HepG2 (cell line): Measurements from ENCODE around the gene CD320. TPM values are rescaled to one million over a fixed set of nuclear protein-coding genes. Genes with fewer than 3 reads are reported as not detected.

Experiments used
- CBX1 ChIP-seq: IDR thresholded peaks from one replicate; pipeline ENCODE4 v1.6.1; 2016; ENCODE audit warnings: antibody characterized with exemption, low read depth
- GFI1 ChIP-seq: sonication (generic); formaldehyde crosslinking; IDR thresholded peaks from 2 replicates; pipeline ENCODE4 v1.5.0; 2020; ENCODE audit warnings: missing genetic modification reagents, mild to moderate bottlenecking, borderline replicate concordance
- KLF6 ChIP-seq: IDR thresholded peaks from 2 replicates; pipeline ENCODE4 v1.8.0; 2016; ENCODE audit warnings: missing biosample characterization, missing genetic modification reagents
- MEIS2 ChIP-seq: sonication (generic); formaldehyde crosslinking; IDR thresholded peaks from 2 replicates; pipeline ENCODE4 v1.9.0; 2021; ENCODE audit warnings: mild to moderate bottlenecking, missing genetic modification reagents
- NR1H2 ChIP-seq: sonication (generic); formaldehyde crosslinking; IDR thresholded peaks from 2 replicates; pipeline ENCODE4 v1.8.1; 2022; ENCODE audit warnings: low read depth, missing genetic modification reagents, borderline replicate concordance
- REL ChIP-seq: sonication (generic); formaldehyde crosslinking; conservative IDR thresholded peaks from 2 replicates; pipeline ENCODE4 v1.8.0; 2022; ENCODE audit warnings: mild to moderate bottlenecking, missing genetic modification reagents, moderate library complexity
- ZNF224 ChIP-seq: sonication (generic); formaldehyde crosslinking; IDR thresholded peaks from 2 replicates; pipeline ENCODE4 v1.5.0; 2020; ENCODE audit warnings: mild to moderate bottlenecking, missing genetic modification reagents
- ZNF333 ChIP-seq: sonication (generic); formaldehyde crosslinking; IDR thresholded peaks from 2 replicates; pipeline ENCODE4 v1.4.0; 2020; ENCODE audit warnings: mild to moderate bottlenecking, missing genetic modification reagents, borderline replicate concordance
- ZNF350 ChIP-seq: sonication (generic); formaldehyde crosslinking; IDR thresholded peaks from 2 replicates; pipeline ENCODE4 v1.4.0; 2020; ENCODE audit warnings: mild to moderate bottlenecking, low read depth, missing genetic modification reagents, borderline replicate concordance
- ZNF672 ChIP-seq: sonication (generic); formaldehyde crosslinking; IDR thresholded peaks from 2 replicates; pipeline ENCODE4 v1.8.1; 2022; ENCODE audit warnings: missing genetic modification reagents
- ZNF788 ChIP-seq: sonication (generic); formaldehyde crosslinking; IDR thresholded peaks from 2 replicates; pipeline ENCODE4 v1.5.0; 2020; ENCODE audit warnings: mild to moderate bottlenecking, missing genetic modification reagents, borderline replicate concordance
- ZSCAN12 ChIP-seq: sonication (generic); formaldehyde crosslinking; IDR thresholded peaks from 2 replicates; pipeline ENCODE4 v1.9.0; 2021; ENCODE audit warnings: mild to moderate bottlenecking, missing genetic modification reagents
- polyA plus RNA-seq, 8 experiments: library from polyadenylated mRNA; depleted of rRNA in 3 of 8; stranded (reverse) in 7 of 8; unstranded in 1 of 8; fragments of >200 nt; fragmentation: Illumina TruSeq in 4 of 8; extraction: Trizol in 4 of 8; gene quantifications; 2 replicates each; pipeline versions ENCODE4 v1.2.1 to v1.2.3, GENCODE V29; 2011 to 2016; ENCODE audit warnings: low read depth in 4 of 8, missing spikeins in 1 of 8, mixed read lengths in 1 of 8; ENCODE audit not compliant: insufficient read depth in 1 of 8
- total RNA-seq, 5 experiments: library from RNA; depleted of rRNA; stranded (reverse); fragments of >200 nt; fragmentation: Illumina TruSeq; extraction: Trizol; gene quantifications; 2 replicates each; pipeline ENCODE4 v1.2.3, GENCODE V29; 2016; ENCODE audit warnings: low read depth in 1 of 5
- TF ChIP-seq, protein P1 (sequence below): sonication (generic); formaldehyde crosslinking; IDR thresholded peaks from 2 replicates; pipeline ENCODE4 v1.4.0; 2020; ENCODE audit warnings: missing genetic modification reagents
- TF ChIP-seq, protein P2 (sequence below): sonication (generic); formaldehyde crosslinking; IDR thresholded peaks from 2 replicates; pipeline ENCODE4 v1.4.0; 2020; ENCODE audit warnings: missing genetic modification reagents, borderline replicate concordance
- TF ChIP-seq, protein P3 (sequence below): sonication (generic); formaldehyde crosslinking; conservative IDR thresholded peaks from 2 replicates; pipeline ENCODE4 v1.4.0; 2020; ENCODE audit warnings: missing genetic modification reagents
- TF ChIP-seq, protein P4 (sequence below): fragments of 450-650 bp; IDR thresholded peaks from 2 replicates; pipeline ENCODE4 v1.6.1; 2017; ENCODE audit warnings: mild to moderate bottlenecking

CD320 gene
- total and polyA plus RNA-seq, 2 of the 13 experiments (the other 11 are each of a cell fraction or from before 2014, with no cell fraction given), result 83.1 to 99.9 TPM

DNA sequence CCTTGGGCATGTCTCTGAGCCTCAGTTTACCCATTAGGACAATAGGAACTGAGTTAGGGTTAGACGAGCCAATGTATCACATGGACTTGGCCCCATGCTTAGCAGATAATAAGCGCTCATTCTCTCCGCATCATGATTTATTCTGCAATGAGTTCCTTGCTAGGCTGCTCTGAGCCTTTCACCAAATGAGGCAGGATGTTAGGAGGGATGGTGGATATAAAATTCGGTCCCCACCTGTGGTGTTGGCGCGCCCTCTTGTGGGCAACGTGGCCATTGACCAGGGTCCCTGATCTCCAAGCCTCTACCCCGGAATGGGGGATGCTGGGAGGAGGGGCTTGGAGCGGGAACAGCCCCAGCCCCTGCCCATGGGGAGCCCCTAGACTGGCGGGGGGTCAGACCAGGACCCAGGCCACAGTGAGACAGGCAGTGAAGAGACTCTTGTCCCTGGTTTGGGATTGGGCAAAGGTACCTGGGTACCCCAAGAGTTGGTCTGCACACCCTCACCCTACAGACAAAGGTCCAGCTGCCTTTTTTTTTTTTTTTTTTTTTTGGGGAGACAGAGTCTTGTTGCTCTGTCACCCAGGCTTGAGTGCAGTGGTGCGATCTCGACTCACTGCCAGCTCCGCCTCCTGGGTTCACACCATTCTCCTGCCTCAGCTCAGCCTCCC is 55.1 kb downstream of the CD320 start (continued):
- TF ChIP-seq, protein P1, sequence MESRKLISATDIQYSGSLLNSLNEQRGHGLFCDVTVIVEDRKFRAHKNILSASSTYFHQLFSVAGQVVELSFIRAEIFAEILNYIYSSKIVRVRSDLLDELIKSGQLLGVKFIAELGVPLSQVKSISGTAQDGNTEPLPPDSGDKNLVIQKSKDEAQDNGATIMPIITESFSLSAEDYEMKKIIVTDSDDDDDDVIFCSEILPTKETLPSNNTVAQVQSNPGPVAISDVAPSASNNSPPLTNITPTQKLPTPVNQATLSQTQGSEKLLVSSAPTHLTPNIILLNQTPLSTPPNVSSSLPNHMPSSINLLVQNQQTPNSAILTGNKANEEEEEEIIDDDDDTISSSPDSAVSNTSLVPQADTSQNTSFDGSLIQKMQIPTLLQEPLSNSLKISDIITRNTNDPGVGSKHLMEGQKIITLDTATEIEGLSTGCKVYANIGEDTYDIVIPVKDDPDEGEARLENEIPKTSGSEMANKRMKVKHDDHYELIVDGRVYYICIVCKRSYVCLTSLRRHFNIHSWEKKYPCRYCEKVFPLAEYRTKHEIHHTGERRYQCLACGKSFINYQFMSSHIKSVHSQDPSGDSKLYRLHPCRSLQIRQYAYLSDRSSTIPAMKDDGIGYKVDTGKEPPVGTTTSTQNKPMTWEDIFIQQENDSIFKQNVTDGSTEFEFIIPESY (CRISPR knock-in tag), result no peak
- TF ChIP-seq MEIS2 (CRISPR knock-in tag), result no peak
- no peak for TF ChIP-seq ZNF672 (CRISPR knock-in tag)
- TF ChIP-seq ZSCAN12 (CRISPR knock-in tag), result no peak
- TF ChIP-seq, protein P2, sequence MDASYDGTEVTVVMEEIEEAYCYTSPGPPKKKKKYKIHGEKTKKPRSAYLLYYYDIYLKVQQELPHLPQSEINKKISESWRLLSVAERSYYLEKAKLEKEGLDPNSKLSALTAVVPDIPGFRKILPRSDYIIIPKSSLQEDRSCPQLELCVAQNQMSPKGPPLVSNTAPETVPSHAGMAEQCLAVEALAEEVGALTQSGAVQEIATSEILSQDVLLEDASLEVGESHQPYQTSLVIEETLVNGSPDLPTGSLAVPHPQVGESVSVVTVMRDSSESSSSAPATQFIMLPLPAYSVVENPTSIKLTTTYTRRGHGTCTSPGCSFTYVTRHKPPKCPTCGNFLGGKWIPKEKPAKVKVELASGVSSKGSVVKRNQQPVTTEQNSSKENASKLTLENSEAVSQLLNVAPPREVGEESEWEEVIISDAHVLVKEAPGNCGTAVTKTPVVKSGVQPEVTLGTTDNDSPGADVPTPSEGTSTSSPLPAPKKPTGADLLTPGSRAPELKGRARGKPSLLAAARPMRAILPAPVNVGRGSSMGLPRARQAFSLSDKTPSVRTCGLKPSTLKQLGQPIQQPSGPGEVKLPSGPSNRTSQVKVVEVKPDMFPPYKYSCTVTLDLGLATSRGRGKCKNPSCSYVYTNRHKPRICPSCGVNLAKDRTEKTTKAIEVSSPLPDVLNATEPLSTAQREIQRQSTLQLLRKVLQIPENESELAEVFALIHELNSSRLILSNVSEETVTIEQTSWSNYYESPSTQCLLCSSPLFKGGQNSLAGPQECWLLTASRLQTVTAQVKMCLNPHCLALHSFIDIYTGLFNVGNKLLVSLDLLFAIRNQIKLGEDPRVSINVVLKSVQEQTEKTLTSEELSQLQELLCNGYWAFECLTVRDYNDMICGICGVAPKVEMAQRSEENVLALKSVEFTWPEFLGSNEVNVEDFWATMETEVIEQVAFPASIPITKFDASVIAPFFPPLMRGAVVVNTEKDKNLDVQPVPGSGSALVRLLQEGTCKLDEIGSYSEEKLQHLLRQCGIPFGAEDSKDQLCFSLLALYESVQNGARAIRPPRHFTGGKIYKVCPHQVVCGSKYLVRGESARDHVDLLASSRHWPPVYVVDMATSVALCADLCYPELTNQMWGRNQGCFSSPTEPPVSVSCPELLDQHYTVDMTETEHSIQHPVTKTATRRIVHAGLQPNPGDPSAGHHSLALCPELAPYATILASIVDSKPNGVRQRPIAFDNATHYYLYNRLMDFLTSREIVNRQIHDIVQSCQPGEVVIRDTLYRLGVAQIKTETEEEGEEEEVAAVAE (CRISPR knock-in tag), result no peak
- 0 out of 2 replicates have a peak, but pooled peaks have one; percentile 34 for TF ChIP-seq GFI1
- TF ChIP-seq REL (CRISPR knock-in tag), result no peak
- no peak for TF ChIP-seq NR1H2 (CRISPR knock-in tag)
- TF ChIP-seq, protein P3, sequence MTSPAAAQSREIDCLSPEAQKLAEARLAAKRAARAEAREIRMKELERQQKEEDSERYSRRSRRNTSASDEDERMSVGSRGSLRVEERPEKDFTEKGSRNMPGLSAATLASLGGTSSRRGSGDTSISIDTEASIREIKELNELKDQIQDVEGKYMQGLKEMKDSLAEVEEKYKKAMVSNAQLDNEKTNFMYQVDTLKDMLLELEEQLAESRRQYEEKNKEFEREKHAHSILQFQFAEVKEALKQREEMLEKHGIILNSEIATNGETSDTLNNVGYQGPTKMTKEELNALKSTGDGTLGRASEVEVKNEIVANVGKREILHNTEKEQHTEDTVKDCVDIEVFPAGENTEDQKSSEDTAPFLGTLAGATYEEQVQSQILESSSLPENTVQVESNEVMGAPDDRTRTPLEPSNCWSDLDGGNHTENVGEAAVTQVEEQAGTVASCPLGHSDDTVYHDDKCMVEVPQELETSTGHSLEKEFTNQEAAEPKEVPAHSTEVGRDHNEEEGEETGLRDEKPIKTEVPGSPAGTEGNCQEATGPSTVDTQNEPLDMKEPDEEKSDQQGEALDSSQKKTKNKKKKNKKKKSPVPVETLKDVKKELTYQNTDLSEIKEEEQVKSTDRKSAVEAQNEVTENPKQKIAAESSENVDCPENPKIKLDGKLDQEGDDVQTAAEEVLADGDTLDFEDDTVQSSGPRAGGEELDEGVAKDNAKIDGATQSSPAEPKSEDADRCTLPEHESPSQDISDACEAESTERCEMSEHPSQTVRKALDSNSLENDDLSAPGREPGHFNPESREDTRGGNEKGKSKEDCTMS (CRISPR knock-in tag), result no peak
- no peak for TF ChIP-seq CBX1
- no peak for TF ChIP-seq ZNF333 (CRISPR knock-in tag)
- TF ChIP-seq ZNF788, result no peak
- TF ChIP-seq, protein P4, sequence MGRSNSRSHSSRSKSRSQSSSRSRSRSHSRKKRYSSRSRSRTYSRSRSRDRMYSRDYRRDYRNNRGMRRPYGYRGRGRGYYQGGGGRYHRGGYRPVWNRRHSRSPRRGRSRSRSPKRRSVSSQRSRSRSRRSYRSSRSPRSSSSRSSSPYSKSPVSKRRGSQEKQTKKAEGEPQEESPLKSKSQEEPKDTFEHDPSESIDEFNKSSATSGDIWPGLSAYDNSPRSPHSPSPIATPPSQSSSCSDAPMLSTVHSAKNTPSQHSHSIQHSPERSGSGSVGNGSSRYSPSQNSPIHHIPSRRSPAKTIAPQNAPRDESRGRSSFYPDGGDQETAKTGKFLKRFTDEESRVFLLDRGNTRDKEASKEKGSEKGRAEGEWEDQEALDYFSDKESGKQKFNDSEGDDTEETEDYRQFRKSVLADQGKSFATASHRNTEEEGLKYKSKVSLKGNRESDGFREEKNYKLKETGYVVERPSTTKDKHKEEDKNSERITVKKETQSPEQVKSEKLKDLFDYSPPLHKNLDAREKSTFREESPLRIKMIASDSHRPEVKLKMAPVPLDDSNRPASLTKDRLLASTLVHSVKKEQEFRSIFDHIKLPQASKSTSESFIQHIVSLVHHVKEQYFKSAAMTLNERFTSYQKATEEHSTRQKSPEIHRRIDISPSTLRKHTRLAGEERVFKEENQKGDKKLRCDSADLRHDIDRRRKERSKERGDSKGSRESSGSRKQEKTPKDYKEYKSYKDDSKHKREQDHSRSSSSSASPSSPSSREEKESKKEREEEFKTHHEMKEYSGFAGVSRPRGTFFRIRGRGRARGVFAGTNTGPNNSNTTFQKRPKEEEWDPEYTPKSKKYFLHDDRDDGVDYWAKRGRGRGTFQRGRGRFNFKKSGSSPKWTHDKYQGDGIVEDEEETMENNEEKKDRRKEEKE, result no peak
- TF ChIP-seq ZNF350 (CRISPR knock-in tag), result peak; percentile 43; the same call in 1 of the 2 replicates
- no peak for TF ChIP-seq KLF6 (CRISPR knock-in tag)
- TF ChIP-seq ZNF224, result no peak
